ENCODE data around the gene STARD3. TPM values are rescaled to one million over a fixed set of nuclear protein-coding genes. Genes with fewer than 3 reads are reported as not detected.

The STARD3 gene
- total RNA-seq, 2 experiments from 2014 or later: 96.3 to 96.5 TPM

DNA sequence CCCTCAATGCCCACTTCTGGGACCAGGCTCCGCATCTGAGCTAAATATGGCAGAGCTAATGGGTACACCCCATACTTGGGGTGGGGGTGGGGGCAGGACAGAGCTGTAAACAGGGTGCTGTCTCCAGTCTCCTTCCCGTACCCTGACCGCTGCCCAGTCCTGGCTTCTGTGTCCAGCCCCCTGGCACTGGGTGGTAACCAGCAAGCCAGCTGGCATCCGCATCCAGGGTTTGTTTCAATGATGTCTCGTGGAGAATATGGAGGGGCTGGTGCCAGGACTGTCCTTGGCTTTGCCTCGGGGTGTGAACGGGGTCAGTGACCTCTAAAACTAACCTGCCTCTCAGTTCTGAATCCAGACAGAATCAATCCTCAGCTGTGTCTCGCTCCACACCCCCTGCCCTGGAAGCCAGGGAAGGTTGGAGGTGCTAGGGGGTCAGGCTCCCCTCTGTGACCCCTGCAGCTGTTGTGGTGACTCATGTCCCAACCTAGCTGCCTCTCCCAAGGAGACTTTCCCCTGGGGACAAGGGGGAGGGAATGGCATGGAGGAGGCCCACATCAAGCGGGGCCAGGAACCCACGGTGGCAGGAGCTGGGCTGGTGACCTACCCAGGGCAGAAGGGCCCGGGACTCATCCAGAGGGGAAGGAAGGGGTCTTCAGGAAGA is 29.8 kb downstream of the STARD3 start:
- Mint-ChIP-seq H3K27ac (no peak overlapping the region), H3K27me3 (peaks cover 21% of the 10 kb centered on the region), H3K36me3 (no peaks in the 10 kb centered on the region), H3K4me1 (peaks cover 5% of the 10 kb centered on the region), H3K9me3 (no peaks in the 10 kb centered on the region), H3K4me3 (no peak overlapping the region)
- ATAC-seq (ENCODE audit: low read depth) (no peak), DNase-seq (no peak)
- POLR2A ChIA-PET: interaction anchor here (0.6 to 1.0 kb wide), 4 partner anchors 9 to 63 kb away, joined by 3 read pairs; no protein-coding TSS in a partner anchor

- Mint-ChIP-seq H3K4me1 (peaks cover 8% of the 10 kb centered on the region), H3K4me3 (peak overlapping the region; percentile 57), H3K36me3 (no peaks in the 10 kb centered on the region), H3K27ac (no peak overlapping the region), H3K9me3 (no peaks in the 10 kb centered on the region), H3K27me3 (peaks cover 24% of the 10 kb centered on the region)
- ATAC-seq (ENCODE audit: low read depth) (no peak), DNase-seq (no peak)
- POLR2A ChIA-PET: interaction anchor here (0.6 to 1.0 kb wide), 3 partner anchors 9 to 62 kb away, joined by 3 read pairs; no protein-coding TSS in a partner anchor
Observed at GRCh38 chr17:39667262-39667944, 30.5 kb downstream of the STARD3 start.

GRCh38 chr17:39667945-39668924 is 31.3 kb downstream of the STARD3 start, which contains the start of gene PNMT:
TSS of gene PNMT (plus strand) at chr17:39668453. CDS start at chr17:39668476, 23 bp downstream.
- ATAC-seq (ENCODE audit: low read depth) (peak; percentile 70), DNase-seq (peak; percentile 85)
- Mint-ChIP-seq H3K4me1 (peaks cover 8% of the 10 kb centered on the region), H3K9me3 (no peaks in the 10 kb centered on the region), H3K36me3 (no peaks in the 10 kb centered on the region), H3K27ac (no peak within 1 kb of the TSS), H3K4me3 (peak within 1 kb of the TSS; percentile 62), H3K27me3 (peaks cover 24% of the 10 kb centered on the region)
- POLR2A ChIA-PET: interaction anchor here (0.8 to 1.7 kb wide), 3 partner anchors 20 to 267 kb away, joined by 3 to 8 read pairs (median 4); partner anchors contain the start of genes FBXL20 and PGAP3

DNA sequence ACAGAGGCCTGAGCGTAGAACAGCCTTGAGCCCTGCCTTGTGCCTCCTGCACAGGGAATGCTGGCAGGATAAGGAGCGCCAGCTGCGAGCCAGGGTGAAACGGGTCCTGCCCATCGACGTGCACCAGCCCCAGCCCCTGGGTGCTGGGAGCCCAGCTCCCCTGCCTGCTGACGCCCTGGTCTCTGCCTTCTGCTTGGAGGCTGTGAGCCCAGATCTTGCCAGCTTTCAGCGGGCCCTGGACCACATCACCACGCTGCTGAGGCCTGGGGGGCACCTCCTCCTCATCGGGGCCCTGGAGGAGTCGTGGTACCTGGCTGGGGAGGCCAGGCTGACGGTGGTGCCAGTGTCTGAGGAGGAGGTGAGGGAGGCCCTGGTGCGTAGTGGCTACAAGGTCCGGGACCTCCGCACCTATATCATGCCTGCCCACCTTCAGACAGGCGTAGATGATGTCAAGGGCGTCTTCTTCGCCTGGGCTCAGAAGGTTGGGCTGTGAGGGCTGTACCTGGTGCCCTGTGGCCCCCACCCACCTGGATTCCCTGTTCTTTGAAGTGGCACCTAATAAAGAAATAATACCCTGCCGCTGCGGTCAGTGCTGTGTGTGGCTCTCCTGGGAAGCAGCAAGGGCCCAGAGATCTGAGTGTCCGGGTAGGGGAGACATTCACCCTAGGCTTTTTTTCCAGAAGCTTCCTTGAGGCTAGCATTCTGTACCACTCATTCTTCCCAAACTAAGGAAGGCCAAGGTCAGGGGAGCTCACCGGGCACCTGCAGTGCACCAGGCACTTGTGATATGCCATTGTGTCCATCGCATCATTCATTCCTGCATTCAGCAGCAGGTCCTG is 33.2 kb downstream of the STARD3 start:
- peaks cover 8% of the 10 kb centered on the region for H3K4me1 Mint-ChIP-seq
- no peaks in the 10 kb centered on the region for H3K36me3 Mint-ChIP-seq
- H3K27me3 Mint-ChIP-seq: peaks cover 24% of the 10 kb centered on the region
- H3K27ac Mint-ChIP-seq: no peak overlapping the region
- no peak for ATAC-seq (ENCODE audit: low read depth)
- H3K9me3 Mint-ChIP-seq: no peaks in the 10 kb centered on the region
- H3K4me3 Mint-ChIP-seq: no peak overlapping the region
- POLR2A ChIA-PET: interaction anchor here (0.9 to 1.7 kb wide), 3 partner anchors 16 to 83 kb away, joined by 3 to 8 read pairs (median 3); partner anchors contain the start of gene PGAP3
- DNase-seq: no peak

DNA sequence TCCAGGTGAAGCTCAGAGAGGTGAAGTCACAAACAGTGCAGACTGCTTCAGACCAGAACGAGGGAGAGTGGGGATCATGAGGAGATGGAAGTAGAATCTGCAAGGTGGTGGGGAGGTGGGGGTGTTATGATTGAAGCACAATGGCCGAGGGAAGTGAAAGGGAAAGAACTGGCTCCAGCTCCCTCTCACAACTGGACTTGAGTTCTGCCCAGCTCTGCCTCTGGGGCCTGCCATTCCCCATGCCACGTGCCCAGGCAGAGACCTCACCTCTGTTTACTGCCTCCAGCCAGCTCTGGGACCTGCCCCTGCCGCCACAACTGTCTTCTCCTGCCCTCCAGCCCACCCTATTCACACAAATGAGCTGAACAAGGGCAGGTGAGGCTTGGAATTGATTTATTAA is 33.8 kb downstream of the STARD3 start:
- POLR2A ChIA-PET: interaction anchor here (0.9 to 1.5 kb wide), 2 partner anchors 17 to 82 kb away, joined by 3 read pairs; no protein-coding TSS in a partner anchor
- no peaks in the 10 kb centered on the region for H3K9me3 Mint-ChIP-seq
- DNase-seq (no peak), ATAC-seq (ENCODE audit: low read depth) (no peak)
- peaks cover 24% of the 10 kb centered on the region for H3K27me3 Mint-ChIP-seq
- H3K4me1 Mint-ChIP-seq: peaks cover 12% of the 10 kb centered on the region
- H3K36me3 Mint-ChIP-seq: no peaks in the 10 kb centered on the region
- H3K4me3 Mint-ChIP-seq: no peak overlapping the region
- no peak overlapping the region for H3K27ac Mint-ChIP-seq

GRCh38 chr17:39671651-39672521 is 34.9 kb downstream of the STARD3 start:
- Mint-ChIP-seq H3K36me3 (no peaks in the 10 kb centered on the region), H3K4me3 (no peak overlapping the region), H3K27me3 (peaks cover 20% of the 10 kb centered on the region), H3K4me1 (peaks cover 22% of the 10 kb centered on the region), H3K9me3 (no peaks in the 10 kb centered on the region), H3K27ac (peak overlapping the region; percentile 62)
- ATAC-seq (ENCODE audit: low read depth) (no peak), DNase-seq (no peak)
- POLR2A ChIA-PET: interaction anchor here (1.0 to 1.5 kb wide), 2 partner anchors 58 to 81 kb away, joined by 3 to 4 read pairs; partner anchors contain the start of gene MIEN1

- no peak for ATAC-seq (ENCODE audit: low read depth)
- peaks cover 29% of the 10 kb centered on the region for H3K4me1 Mint-ChIP-seq
- POLR2A ChIA-PET: interaction anchor here (0.6 to 1.0 kb wide), 2 partner anchors 57 to 239 kb away, joined by 3 to 4 read pairs; partner anchors contain the start of gene MIEN1
- no peaks in the 10 kb centered on the region for H3K9me3 Mint-ChIP-seq
- H3K4me3 Mint-ChIP-seq: no peak overlapping the region
- H3K27me3 Mint-ChIP-seq: peaks cover 17% of the 10 kb centered on the region
- H3K36me3 Mint-ChIP-seq: no peaks in the 10 kb centered on the region
- H3K27ac Mint-ChIP-seq: peak overlapping the region; percentile 25
- no peak for DNase-seq
Observed at GRCh38 chr17:39672522-39673334, 35.8 kb downstream of the STARD3 start.

- Mint-ChIP-seq H3K4me1 (peaks cover 32% of the 10 kb centered on the region), H3K9me3 (no peaks in the 10 kb centered on the region), H3K36me3 (no peaks in the 10 kb centered on the region), H3K27me3 (peaks cover 11% of the 10 kb centered on the region), H3K4me3 (no peak overlapping the region), H3K27ac (peak overlapping the region; percentile 25)
- DNase-seq: no peak
- ATAC-seq (ENCODE audit: low read depth): no peak
- POLR2A ChIA-PET: interaction anchor here (0.6 to 6.7 kb wide), 2 partner anchors 15 to 238 kb away, joined by 3 to 46 read pairs; partner anchors contain the start of gene PGAP3
Observed at GRCh38 chr17:39673335-39674081, 36.6 kb downstream of the STARD3 start.

GRCh38 chr17:39674179-39674578 is 37.2 kb downstream of the STARD3 start:
- Mint-ChIP-seq H3K27me3 (peaks cover 8% of the 10 kb centered on the region), H3K27ac (no peak overlapping the region), H3K4me3 (no peak overlapping the region), H3K4me1 (peaks cover 33% of the 10 kb centered on the region), H3K9me3 (no peaks in the 10 kb centered on the region), H3K36me3 (no peaks in the 10 kb centered on the region)
- no peak for ATAC-seq (ENCODE audit: low read depth)
- no peak for DNase-seq
- POLR2A ChIA-PET: interaction anchor here (2.0 to 6.7 kb wide), 2 partner anchors 14 to 56 kb away, joined by 7 to 46 read pairs; partner anchors contain the start of genes MIEN1 and PGAP3

GRCh38 chr17:39674702-39675389 is 37.9 kb downstream of the STARD3 start:
- Mint-ChIP-seq H3K27me3 (peaks cover 7% of the 10 kb centered on the region), H3K4me3 (no peak overlapping the region), H3K36me3 (no peaks in the 10 kb centered on the region), H3K9me3 (no peaks in the 10 kb centered on the region), H3K4me1 (peaks cover 38% of the 10 kb centered on the region), H3K27ac (peak overlapping the region; percentile 76)
- ATAC-seq (ENCODE audit: low read depth): no peak
- POLR2A ChIA-PET: interaction anchor here (2.0 to 6.7 kb wide), 2 partner anchors 13 to 55 kb away, joined by 7 to 46 read pairs; partner anchors contain the start of genes MIEN1 and PGAP3
- no peak for DNase-seq
